ENCODE data around the gene DIAPH1. TPM values are rescaled to one million over a fixed set of nuclear protein-coding genes. Genes with fewer than 3 reads are reported as not detected.
A peak's percentile ranks its signal among the peaks of the same experiment; 100 is the strongest.

Gene DIAPH1
- total RNA-seq, 1 donor from 2014 or later: 65.8 TPM

- H3K4me3 ChIP-seq: peak overlapping the region in 1 of 2 donors; percentile 13
- H3K27ac ChIP-seq: no peak overlapping the region
- no peak for DNase-seq (ENCODE audit: low spot score in 2 of 2)
- no peak for TF ChIP-seq CTCF (IDR thresholded peaks at IDR 0.05)
- peaks cover 7 to 27% of the 10 kb centered on the region in 2 donors for H3K36me3 ChIP-seq
- intact Hi-C loops (cut with DNase I): loop anchor here (2.0 kb wide), 1 partner anchor 14 kb away; no protein-coding TSS in a partner anchor
- no peaks in the 10 kb centered on the region for H3K9me3 ChIP-seq
- peaks cover 7 to 16% of the 10 kb centered on the region in 2 donors for H3K4me1 ChIP-seq
- H3K27me3 ChIP-seq: no peaks in the 10 kb centered on the region
Measured at GRCh38 chr5:141492168-141492885, 126.5 kb downstream of the DIAPH1 start.

GRCh38 chr5:141491323-141492167 is 127.3 kb downstream of the DIAPH1 start:
- H3K36me3 ChIP-seq: peaks cover 11 to 31% of the 10 kb centered on the region in 2 donors
- DNase-seq (ENCODE audit: low spot score in 2 of 2): no peak
- H3K27me3 ChIP-seq: no peaks in the 10 kb centered on the region
- TF ChIP-seq CTCF (IDR thresholded peaks at IDR 0.05): no peak
- intact Hi-C loops (cut with DNase I): loop anchor here (2.0 kb wide), 1 partner anchor 15 kb away; no protein-coding TSS in a partner anchor
- no peaks in the 10 kb centered on the region for H3K9me3 ChIP-seq
- peak overlapping the region in 1 of 2 donors; percentile 13 for H3K4me3 ChIP-seq
- H3K4me1 ChIP-seq: peaks cover 7 to 16% of the 10 kb centered on the region in 2 donors
- no peak overlapping the region for H3K27ac ChIP-seq

- Histone ChIP-seq H3K36me3 (peaks cover 13 to 24% of the 10 kb centered on the region in 2 donors), H3K4me3 (no peak overlapping the region), H3K27ac (no peak overlapping the region), H3K4me1 (peaks cover 7 to 16% of the 10 kb centered on the region in 2 donors), H3K27me3 (no peaks in the 10 kb centered on the region), H3K9me3 (no peaks in the 10 kb centered on the region)
- intact Hi-C loops (cut with DNase I): no loop called here
- no peak for TF ChIP-seq CTCF (IDR thresholded peaks at IDR 0.05)
- DNase-seq (ENCODE audit: low spot score in 2 of 2): no peak
Measured at GRCh38 chr5:141490771-141491170, 128.0 kb downstream of the DIAPH1 start.

GRCh38 chr5:141490271-141490670 is 128.5 kb downstream of the DIAPH1 start:
- no peak for DNase-seq (ENCODE audit: low spot score in 2 of 2)
- peaks cover 16 to 24% of the 10 kb centered on the region in 2 donors for H3K36me3 ChIP-seq
- H3K4me3 ChIP-seq: no peak overlapping the region
- H3K27me3 ChIP-seq: no peaks in the 10 kb centered on the region
- intact Hi-C loops (cut with DNase I): no loop called here
- peaks cover 7 to 16% of the 10 kb centered on the region in 2 donors for H3K4me1 ChIP-seq
- no peaks in the 10 kb centered on the region for H3K9me3 ChIP-seq
- TF ChIP-seq CTCF (IDR thresholded peaks at IDR 0.05): no peak
- no peak overlapping the region for H3K27ac ChIP-seq

GRCh38 chr5:141489841-141490240 is 129.0 kb downstream of the DIAPH1 start:
- no peaks in the 10 kb centered on the region for H3K27me3 ChIP-seq
- H3K9me3 ChIP-seq: no peaks in the 10 kb centered on the region
- H3K4me3 ChIP-seq: peak overlapping the region in 1 of 2 donors; percentile 2
- no peak for TF ChIP-seq CTCF (IDR thresholded peaks at IDR 0.05)
- peaks cover 16 to 24% of the 10 kb centered on the region in 2 donors for H3K36me3 ChIP-seq
- peaks cover 7 to 18% of the 10 kb centered on the region in 2 donors for H3K4me1 ChIP-seq
- intact Hi-C loops (cut with DNase I): no loop called here
- no peak for DNase-seq (ENCODE audit: low spot score in 2 of 2)
- H3K27ac ChIP-seq: no peak overlapping the region

All from ascending aorta (tissue), 2 donors.